DMS114 treated with DMSO at 0.1 percent for 48 hours (cell line): Measurements from ENCODE around the gene ZNF217.
A peak's percentile ranks its signal among the peaks of the same experiment; 100 is the strongest.
"Not testable (repeated sequence)": the region's sequence is repeated elsewhere in the genome, so short reads cannot be mapped to it uniquely, and the experiment has no call there.

ENCODE experiments used
- DNase-seq: peaks from one replicate; lab custom pipeline; 2025; ENCODE audit not compliant: unreplicated experiment; lab: John Stamatoyannopoulos, UW

Gene ZNF217

GRCh38 chr20:53622247-53623133 is 28.9 kb upstream of the ZNF217 start:
- DNase-seq, result no peak

GRCh38 chr20:53621482-53622246 is 28.0 kb upstream of the ZNF217 start:
- peak; percentile 83 for DNase-seq

- not testable (repeated sequence) for DNase-seq
Observed at GRCh38 chr20:53618490-53619000, 24.9 kb upstream of the ZNF217 start.

- DNase-seq, result no peak
Observed at GRCh38 chr20:53617791-53618489, 24.3 kb upstream of the ZNF217 start.

GRCh38 chr20:53616489-53616888 is 22.9 kb upstream of the ZNF217 start:
- DNase-seq, result not testable (repeated sequence)

- DNase-seq, result no peak
Observed at GRCh38 chr20:53613748-53614147, 20.1 kb upstream of the ZNF217 start.

- not testable (repeated sequence) for DNase-seq
Observed at GRCh38 chr20:53612289-53612688, 18.6 kb upstream of the ZNF217 start.

GRCh38 chr20:53611449-53611894 is 17.8 kb upstream of the ZNF217 start:
- peak; percentile 87 for DNase-seq

GRCh38 chr20:53609491-53610445 is 16.1 kb upstream of the ZNF217 start:
- peak; percentile 99 for DNase-seq

GRCh38 chr20:53608456-53609452 is 15.1 kb upstream of the ZNF217 start:
- no peak for DNase-seq

- no peak for DNase-seq
Observed at GRCh38 chr20:53608071-53608455, 14.4 kb upstream of the ZNF217 start.

- DNase-seq, result peak; percentile 77
Observed at GRCh38 chr20:53606364-53606985, 12.8 kb upstream of the ZNF217 start.

GRCh38 chr20:53605401-53605800 is 11.8 kb upstream of the ZNF217 start:
- DNase-seq, result not testable (repeated sequence)

- DNase-seq, result not testable (repeated sequence)
Observed at GRCh38 chr20:53604846-53605245, 11.2 kb upstream of the ZNF217 start.

GRCh38 chr20:53602661-53603060 is 9.0 kb upstream of the ZNF217 start:
- no peak for DNase-seq

- no peak for DNase-seq
Observed at GRCh38 chr20:53599910-53600632, 6.4 kb upstream of the ZNF217 start.

GRCh38 chr20:53599378-53599777 is 5.7 kb upstream of the ZNF217 start:
- DNase-seq, result no peak

GRCh38 chr20:53599044-53599362 is 5.4 kb upstream of the ZNF217 start:
- DNase-seq, result no peak
